ENCODE data around the gene NPSR1. TPM values are rescaled to one million over a fixed set of nuclear protein-coding genes. Genes with fewer than 3 reads are reported as not detected.

The NPSR1 gene
- total RNA-seq, 1 experiment from 2014 or later, result not detected

- no peak overlapping the region for H4K91ac ChIP-seq (ENCODE audit: insufficient read length, low read depth, low read length)
- no peaks in the 10 kb centered on the region for H3K23me2 ChIP-seq (ENCODE audit: insufficient read length, low read depth, low read length, poor library complexity, severe bottlenecking)
- H3K4me3 Mint-ChIP-seq, result no peak overlapping the region
- H2BK12ac ChIP-seq (ENCODE audit: insufficient read length, low read depth, low read length), result no peak overlapping the region
- H3K4me2 ChIP-seq (ENCODE audit: insufficient read depth, insufficient read length, low read length), result no peak overlapping the region
- no peak overlapping the region for H3K23ac ChIP-seq (ENCODE audit: insufficient read length, low read depth, low read length)
- H3K79me2 ChIP-seq (ENCODE audit: insufficient read depth, low read length), result no peaks in the 10 kb centered on the region
- no peak overlapping the region for H2BK120ac ChIP-seq (ENCODE audit: low read depth, low read length, poor library complexity, severe bottlenecking)
- H3K27ac ChIP-seq (ENCODE audit: insufficient read length, low read depth, low read length), result no peak overlapping the region
- 0 out of 2 replicates have a peak, but pooled peaks cover 3% of the 10 kb centered on the region for H3K4me1 ChIP-seq (ENCODE audit: insufficient read depth, low read length)
- no peak overlapping the region for H3K9ac ChIP-seq (ENCODE audit: extremely low read depth, insufficient read length, low read length)
- no peak overlapping the region for H3K18ac ChIP-seq (ENCODE audit: insufficient read length, low read depth, low read length)
- no peak overlapping the region for H2BK20ac ChIP-seq (ENCODE audit: low read depth, low read length, poor library complexity, severe bottlenecking)
- no peaks in the 10 kb centered on the region for H4K20me1 ChIP-seq (ENCODE audit: control insufficient read depth, insufficient read depth, insufficient read length)
- no peaks in the 10 kb centered on the region; the same call in 1 of the 2 replicates for H3K27me3 Mint-ChIP-seq (ENCODE audit: low read depth)
- H3K9me3 ChIP-seq (ENCODE audit: control insufficient read depth, low read depth, low read length), result no peaks in the 10 kb centered on the region
- DNase-seq, result no peak
- TF ChIP-seq CTCF (conservative IDR thresholded peaks at IDR 0.05), result no peak
- no peaks in the 10 kb centered on the region for H3K79me1 ChIP-seq (ENCODE audit: insufficient read depth, low read depth, low read length, poor library complexity, severe bottlenecking)
- no peak overlapping the region for H4K5ac ChIP-seq (ENCODE audit: insufficient read length, low read depth, low read length)
- no peak overlapping the region for H2AFZ ChIP-seq (ENCODE audit: low read length)
- no peak overlapping the region for H3T11ph ChIP-seq (ENCODE audit: low read length)
- H3K4me1 Mint-ChIP-seq, result peaks cover 3 to 17% of the 10 kb centered on the region in 2 experiments; a peak in 2 of 4 replicates
- no peak overlapping the region for H3K56ac ChIP-seq (ENCODE audit: insufficient read length, low read depth, low read length)
- H3K4ac ChIP-seq (ENCODE audit: low read depth, low read length), result no peak overlapping the region
- H2BK5ac ChIP-seq (ENCODE audit: insufficient read length, low read length), result no peak overlapping the region
- H3K27ac Mint-ChIP-seq, result no peak overlapping the region
- no peaks in the 10 kb centered on the region for H3K27me3 ChIP-seq (ENCODE audit: insufficient read depth, low read length)
- no CpG with 5 or more reads among the region's 2 CpGs for WGBS (ENCODE audit: extremely low coverage, insufficient read length, low lambda C conversion rate)
- no peak overlapping the region for H2AK5ac ChIP-seq (ENCODE audit: insufficient read length, low read length)
- H2BK15ac ChIP-seq (ENCODE audit: low read depth, low read length), result no peak overlapping the region
- peaks cover 0 to 3% of the 10 kb centered on the region in 2 experiments; a peak in 1 of 5 replicates for H3K9me3 Mint-ChIP-seq
- H4K8ac ChIP-seq (replicated peaks; ENCODE audit: insufficient read length, low read depth, low read length), result no peak overlapping the region
- no peaks in the 10 kb centered on the region for H3K36me3 Mint-ChIP-seq (ENCODE audit: insufficient read depth in 1 of 3, low read depth in 3 of 3)
- no peak overlapping the region for H3K14ac ChIP-seq (ENCODE audit: insufficient read depth, low read length)
Measured at GRCh38 chr7:34837316-34837715, 179.3 kb downstream of the NPSR1 start.
